ENCODE results near the gene ONECUT2.

The ONECUT2 gene

GRCh38 chr18:57529151-57529550, 94.0 kb downstream of the ONECUT2 start:
- Histone ChIP-seq H3K36me3 (ENCODE audit: control insufficient read depth, insufficient read depth, low read length) (no peaks in the 10 kb centered on the region), H3K27me3 (replicated peaks; ENCODE audit: control insufficient read depth, insufficient read depth, low read length) (no peaks in the 10 kb centered on the region; the same call in 1 of the 2 replicates), H3K4me3 (replicated peaks; ENCODE audit: low read depth, low read length) (no peak overlapping the region)
- no peak for TF ChIP-seq CTCF (IDR thresholded peaks at IDR 0.05; ENCODE audit: insufficient read depth, low read length, poor library complexity, severe bottlenecking)
- DNase-seq (ENCODE audit: extremely low read depth, insufficient read length) = no peak

GRCh38 chr18:57533006-57533867, 98.1 kb downstream of the ONECUT2 start:
- DNase-seq (ENCODE audit: extremely low read depth, insufficient read length) = no peak

GRCh38 chr18:57533868-57534510, 98.8 kb downstream of the ONECUT2 start:
- H3K36me3 ChIP-seq (ENCODE audit: control insufficient read depth, insufficient read depth, low read length) = no peaks in the 10 kb centered on the region
- no peak overlapping the region for H3K4me3 ChIP-seq (replicated peaks; ENCODE audit: low read depth, low read length)
- DNase-seq (ENCODE audit: extremely low read depth, insufficient read length) = no peak

More at GRCh38 chr18:57533006-57533867, 98.1 kb downstream of the ONECUT2 start:
- no peak for TF ChIP-seq CTCF (IDR thresholded peaks at IDR 0.05; ENCODE audit: insufficient read depth, low read length, poor library complexity, severe bottlenecking)
- Histone ChIP-seq H3K36me3 (ENCODE audit: control insufficient read depth, insufficient read depth, low read length) (no peaks in the 10 kb centered on the region), H3K4me3 (replicated peaks; ENCODE audit: low read depth, low read length) (no peak overlapping the region), H3K27me3 (replicated peaks; ENCODE audit: control insufficient read depth, insufficient read depth, low read length) (no peaks in the 10 kb centered on the region; the same call in none of the 2 replicates)

GRCh38 chr18:57534511-57534909, 99.3 kb downstream of the ONECUT2 start:
- no peak for DNase-seq (ENCODE audit: extremely low read depth, insufficient read length)
- no peaks in the 10 kb centered on the region for H3K36me3 ChIP-seq (ENCODE audit: control insufficient read depth, insufficient read depth, low read length)
- no peak for TF ChIP-seq CTCF (IDR thresholded peaks at IDR 0.05; ENCODE audit: insufficient read depth, low read length, poor library complexity, severe bottlenecking)
- no peak overlapping the region for H3K4me3 ChIP-seq (replicated peaks; ENCODE audit: low read depth, low read length)
- H3K27me3 ChIP-seq (replicated peaks; ENCODE audit: control insufficient read depth, insufficient read depth, low read length) = no peaks in the 10 kb centered on the region; the same call in none of the 2 replicates

More at GRCh38 chr18:57533868-57534510, 98.8 kb downstream of the ONECUT2 start:
- H3K27me3 ChIP-seq (replicated peaks; ENCODE audit: control insufficient read depth, insufficient read depth, low read length) = no peaks in the 10 kb centered on the region; the same call in none of the 2 replicates
- no peak for TF ChIP-seq CTCF (IDR thresholded peaks at IDR 0.05; ENCODE audit: insufficient read depth, low read length, poor library complexity, severe bottlenecking)

GRCh38 chr18:57538614-57539013, 103.4 kb downstream of the ONECUT2 start:
- Histone ChIP-seq H3K27me3 (replicated peaks; ENCODE audit: control insufficient read depth, insufficient read depth, low read length) (no peaks in the 10 kb centered on the region; the same call in 1 of the 2 replicates), H3K36me3 (ENCODE audit: control insufficient read depth, insufficient read depth, low read length) (no peaks in the 10 kb centered on the region), H3K4me3 (replicated peaks; ENCODE audit: low read depth, low read length) (no peak overlapping the region)
- no peak for TF ChIP-seq CTCF (IDR thresholded peaks at IDR 0.05; ENCODE audit: insufficient read depth, low read length, poor library complexity, severe bottlenecking)
- no peak for DNase-seq (ENCODE audit: extremely low read depth, insufficient read length)
